Hippocampal formation (tissue), 2 donors: ENCODE measurements around the gene ZNF280C.
"Not testable (repeated sequence)": the region's sequence is repeated elsewhere in the genome, so short reads cannot be mapped to it uniquely, and the experiment has no call there.

Source experiments
- DNase-seq, 2 donors: peaks; one replicate each; lab custom pipeline; 2025; lab: John Stamatoyannopoulos, UW

The ZNF280C gene, protein sequence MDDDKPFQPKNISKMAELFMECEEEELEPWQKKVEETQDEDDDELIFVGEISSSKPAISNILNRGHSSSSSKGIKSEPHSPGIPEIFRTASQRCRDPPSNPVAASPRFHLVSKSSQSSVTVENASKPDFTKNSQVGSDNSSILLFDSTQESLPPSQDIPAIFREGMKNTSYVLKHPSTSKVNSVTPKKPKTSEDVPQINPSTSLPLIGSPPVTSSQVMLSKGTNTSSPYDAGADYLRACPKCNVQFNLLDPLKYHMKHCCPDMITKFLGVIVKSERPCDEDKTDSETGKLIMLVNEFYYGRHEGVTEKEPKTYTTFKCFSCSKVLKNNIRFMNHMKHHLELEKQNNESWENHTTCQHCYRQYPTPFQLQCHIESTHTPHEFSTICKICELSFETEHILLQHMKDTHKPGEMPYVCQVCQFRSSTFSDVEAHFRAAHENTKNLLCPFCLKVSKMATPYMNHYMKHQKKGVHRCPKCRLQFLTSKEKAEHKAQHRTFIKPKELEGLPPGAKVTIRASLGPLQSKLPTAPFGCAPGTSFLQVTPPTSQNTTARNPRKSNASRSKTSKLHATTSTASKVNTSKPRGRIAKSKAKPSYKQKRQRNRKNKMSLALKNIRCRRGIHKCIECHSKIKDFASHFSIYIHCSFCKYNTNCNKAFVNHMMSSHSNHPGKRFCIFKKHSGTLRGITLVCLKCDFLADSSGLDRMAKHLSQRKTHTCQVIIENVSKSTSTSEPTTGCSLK

DNA sequence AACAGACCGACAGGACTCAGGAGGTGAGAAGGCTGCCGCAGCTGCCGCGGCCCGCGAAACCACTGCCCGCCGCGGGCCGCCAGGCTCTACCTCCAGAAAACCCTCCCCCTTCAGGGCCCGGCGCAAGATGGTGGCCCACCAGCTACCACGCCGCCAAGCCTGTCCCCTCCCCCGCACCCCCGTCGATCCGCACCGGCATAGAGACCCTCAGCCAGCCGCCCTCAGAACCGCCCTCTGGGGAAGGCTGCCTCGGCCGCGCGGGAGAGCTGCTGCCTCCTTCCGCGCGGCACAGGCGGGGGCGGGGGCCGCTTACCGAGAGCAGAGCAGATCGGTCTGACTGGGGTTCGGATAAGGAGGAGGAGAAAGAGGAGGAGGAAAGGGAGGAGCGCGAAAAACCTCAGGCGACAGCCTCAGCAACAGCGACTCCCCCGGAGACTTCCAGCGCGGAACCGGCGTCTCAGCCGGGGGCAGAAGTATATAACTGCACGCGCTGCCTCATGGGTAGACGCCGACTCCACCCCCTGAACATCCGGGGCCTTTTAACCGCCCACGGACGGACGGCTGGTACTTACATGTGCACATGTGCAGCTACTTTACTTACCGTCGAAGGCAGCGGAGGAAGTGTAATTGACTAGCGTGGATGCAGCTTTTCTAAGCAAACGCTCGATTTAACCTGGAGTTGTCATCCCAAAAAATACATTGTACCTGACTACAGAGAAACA lies at the start of gene ZNF280C:
ZNF280C (minus strand) TSS at position 451 of the 722 bp plus-strand sequence. CDS start 8,450 bp downstream, outside the sequence.
- peak; percentile 59 to 77 for DNase-seq

DNA sequence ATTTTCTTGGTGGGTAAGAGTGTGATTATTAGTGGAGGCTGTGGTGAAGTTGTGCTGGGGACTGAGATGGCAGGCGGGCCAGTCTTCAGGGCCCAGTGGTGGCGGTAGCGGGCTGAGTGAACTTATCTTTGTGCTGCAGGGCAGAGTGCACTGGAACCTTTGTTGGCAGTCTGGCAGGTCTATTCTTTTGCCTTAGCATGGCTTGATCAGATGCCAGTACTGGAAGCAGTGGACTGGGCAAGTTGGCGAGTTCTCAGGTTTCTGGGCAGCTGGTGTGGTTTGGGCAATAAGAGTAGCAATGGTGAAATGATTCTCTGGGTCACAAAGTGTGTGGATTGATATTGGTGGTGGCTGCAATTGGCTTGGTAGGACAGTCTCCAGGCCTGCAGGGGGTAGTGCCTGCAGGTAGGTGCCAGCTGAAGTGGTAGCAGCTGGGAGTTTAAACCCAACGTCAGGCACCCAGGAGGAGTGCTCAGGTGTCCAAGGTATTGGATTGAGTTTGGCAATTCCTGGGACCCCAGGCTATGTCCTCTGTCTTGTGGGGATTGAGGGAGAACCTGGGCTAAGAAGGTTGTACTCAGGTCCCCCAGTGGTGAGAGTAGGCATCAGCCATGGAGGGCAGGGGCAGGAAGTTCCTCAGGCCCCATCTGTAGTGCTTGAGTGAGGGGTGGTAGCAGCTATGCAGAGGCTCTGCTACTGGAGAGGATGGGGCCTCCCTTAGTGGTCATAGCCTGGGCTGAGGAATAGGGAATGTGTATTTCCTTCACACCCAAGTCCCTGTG lies 36.1 kb upstream of the ZNF280C start:
- DNase-seq = no peak

DNA sequence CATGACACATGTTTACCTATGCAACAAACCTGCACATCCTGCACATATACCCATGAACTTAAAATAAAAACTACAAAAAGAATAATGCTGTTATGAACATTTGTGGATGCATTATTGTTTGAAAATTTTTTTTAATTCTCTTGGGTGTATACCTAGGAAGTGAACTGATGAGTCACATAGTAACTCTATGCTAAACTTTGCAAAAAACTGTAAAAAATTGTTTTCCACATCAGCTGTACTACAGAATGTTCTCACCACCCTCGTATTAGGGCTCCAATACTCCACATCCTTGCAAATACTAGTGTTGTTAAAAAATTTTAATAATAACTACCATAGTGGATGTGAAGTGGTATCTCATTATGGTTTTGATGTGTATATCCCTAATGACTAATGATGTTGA lies 33.3 kb upstream of the ZNF280C start:
- DNase-seq = no peak

DNA sequence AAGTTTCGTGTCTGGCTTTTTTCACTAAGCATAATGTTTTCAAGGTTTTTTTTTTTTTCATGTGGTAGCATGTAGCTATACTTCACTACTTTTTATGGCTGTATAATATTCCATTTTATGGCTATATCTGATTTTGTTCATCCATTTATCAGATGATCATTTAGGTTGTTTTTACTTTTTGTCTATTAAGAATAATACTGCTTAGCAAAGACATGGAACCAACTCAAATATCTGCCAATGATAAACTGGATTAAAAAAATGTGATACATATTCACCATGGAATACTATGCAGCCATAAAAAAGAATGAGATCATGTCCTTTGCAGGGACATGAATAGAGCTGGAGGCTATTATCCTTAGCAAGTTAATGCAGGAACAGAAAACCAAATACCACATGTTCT lies 32.7 kb upstream of the ZNF280C start:
- DNase-seq = no peak

DNA sequence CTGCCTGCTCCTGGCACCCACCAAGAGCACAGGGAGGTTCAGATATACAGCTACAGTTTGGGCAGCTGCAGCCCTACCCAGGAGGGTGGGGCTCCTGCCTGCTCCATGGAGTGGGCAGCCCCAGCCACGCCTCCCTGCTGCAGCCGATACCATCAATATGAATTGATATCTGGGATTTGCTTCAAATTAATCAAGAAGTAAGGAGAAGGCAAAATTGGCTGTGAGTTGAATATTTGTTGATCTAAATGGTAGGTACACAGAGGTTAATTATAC lies 31.2 kb upstream of the ZNF280C start:
- DNase-seq = no peak

DNA sequence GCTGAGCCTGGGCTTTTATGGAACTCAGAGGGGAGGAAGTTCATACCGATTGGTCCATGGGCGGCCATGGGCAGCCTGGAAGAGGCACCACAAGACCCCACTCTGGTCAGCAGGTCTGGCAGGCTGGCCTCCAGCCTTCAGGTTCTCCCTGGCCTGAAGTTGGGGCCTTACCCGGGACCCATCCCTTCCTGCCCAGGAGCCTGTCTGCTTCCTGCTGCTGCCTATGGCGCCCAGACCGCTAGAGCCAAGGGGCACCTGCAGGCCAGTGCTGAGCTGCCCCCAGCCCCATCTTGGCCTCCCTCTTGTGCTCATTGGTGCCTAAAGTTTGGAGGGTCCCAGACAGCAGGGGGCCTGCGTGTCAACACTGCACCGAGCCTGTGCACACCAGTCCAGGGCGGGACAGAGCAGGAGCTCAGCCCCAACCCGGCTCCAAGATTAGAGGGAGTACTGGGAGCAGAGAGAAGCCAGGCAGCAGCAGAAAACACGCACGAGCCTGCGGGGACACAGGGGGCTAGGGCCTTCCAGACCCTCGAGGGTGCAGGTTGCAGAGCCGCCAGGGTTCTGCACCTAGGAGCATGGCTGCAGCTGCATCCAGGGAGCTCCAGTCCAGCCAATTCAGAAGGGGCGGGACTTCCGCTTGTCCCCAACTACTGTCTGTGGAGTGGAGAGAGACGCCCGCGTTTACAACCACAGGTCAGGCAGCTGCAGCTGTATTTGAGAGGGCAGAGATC lies 30.7 kb upstream of the ZNF280C start:
- no peak for DNase-seq

DNA sequence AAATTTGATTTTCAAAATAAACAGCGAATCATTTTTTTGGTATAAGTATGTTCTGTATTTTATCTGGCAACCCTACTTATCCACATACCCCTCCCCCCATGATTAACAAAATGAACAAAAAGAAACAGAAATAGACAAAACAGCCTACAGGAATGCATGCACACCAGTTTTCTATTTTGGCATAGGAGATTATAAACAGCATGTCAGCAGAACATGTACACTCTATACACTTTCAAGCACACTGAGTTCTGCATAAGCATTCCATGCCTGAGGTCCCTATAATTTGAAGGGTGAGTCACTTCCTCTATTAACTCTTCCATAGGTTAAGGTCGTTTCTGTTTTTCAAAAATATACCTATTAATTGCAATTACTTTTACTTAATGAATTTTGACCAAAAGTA lies 28.0 kb upstream of the ZNF280C start:
- DNase-seq = no peak

DNA sequence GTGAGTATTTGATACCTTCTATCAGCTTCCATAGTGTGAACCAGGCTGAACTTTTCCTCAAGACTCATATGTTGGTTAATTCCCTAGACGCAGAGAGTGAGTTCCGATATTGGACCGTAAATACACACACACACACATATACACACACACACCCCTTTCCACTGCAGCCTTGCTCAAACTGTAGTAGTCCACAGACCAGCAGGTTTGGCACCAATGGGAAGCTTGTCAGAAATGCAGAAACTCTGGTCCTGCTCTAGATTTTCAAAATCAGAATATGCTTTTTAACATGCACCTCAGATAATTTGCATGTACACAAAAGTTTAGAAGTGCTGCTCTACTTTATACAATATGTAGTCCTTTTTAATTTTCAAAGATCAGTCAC lies 27.6 kb upstream of the ZNF280C start:
- no peak for DNase-seq

DNA sequence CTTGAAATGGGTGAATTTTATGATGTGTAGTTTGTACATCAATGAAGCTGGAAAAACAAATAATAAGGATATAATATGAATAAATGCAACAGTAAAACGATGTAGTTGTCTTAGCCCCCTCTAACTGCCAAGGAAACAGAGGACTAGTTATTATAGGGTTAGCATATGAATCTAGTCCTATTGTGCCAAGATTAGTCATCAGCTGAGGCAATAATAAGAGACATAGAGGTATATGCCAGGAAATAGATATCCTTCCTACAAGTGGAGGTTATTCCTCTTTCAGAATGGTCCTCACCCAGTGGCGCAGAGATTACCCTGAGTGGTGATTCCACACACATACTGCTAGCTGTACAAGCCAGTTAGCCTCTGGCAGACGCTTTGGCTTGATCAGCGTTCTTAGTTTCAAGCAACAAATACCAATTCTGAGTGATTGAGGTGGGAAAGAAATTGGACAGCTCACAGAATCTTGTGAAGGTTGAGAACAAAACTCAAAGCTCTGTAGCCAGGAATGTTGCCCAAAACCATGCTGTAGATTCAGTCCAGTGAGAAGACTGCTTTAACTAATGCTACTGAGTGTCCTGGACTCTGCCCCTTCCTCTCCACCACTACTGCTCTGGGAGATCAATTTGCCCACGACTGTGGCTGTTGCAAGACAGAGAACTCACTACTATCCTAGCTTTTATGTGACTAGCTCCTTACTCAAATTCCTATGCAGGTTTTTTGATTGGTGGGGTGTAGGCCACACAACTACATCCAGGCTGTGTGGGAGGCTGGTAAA lies 27.0 kb upstream of the ZNF280C start:
- DNase-seq = no peak

DNA sequence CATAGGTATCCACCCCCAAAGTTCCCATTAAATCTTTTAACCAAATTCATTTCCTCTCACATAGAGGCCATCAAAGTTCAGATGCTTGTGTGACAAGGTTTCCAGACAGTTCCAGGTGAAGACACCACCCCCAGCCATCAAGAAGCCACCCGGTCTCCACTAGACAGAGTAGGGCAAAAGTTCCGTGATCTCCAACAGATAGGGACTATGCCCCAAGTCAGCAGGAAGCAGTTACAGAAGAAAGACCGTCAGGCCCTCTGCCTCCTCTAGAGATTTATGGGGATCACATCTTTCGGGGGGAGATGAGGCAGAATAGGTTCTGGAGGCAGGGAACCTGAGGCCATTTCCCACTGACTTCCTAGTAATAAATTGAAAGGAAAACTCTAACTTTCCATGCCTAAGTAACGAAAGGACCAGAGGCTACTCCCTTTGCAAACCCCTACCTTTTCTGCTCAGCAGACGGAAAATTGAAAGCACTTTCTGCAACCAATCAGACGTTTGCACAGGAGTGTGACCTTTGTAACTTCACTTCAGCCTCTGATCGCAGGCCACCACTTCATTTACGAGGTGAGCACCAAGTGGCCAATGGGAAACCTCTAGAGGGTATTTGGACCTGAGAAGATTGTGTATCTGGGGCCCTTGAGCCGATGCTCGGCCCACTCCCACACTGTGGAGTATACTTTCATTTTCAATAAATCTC lies 18.5 kb upstream of the ZNF280C start:
- DNase-seq = no peak

DNA sequence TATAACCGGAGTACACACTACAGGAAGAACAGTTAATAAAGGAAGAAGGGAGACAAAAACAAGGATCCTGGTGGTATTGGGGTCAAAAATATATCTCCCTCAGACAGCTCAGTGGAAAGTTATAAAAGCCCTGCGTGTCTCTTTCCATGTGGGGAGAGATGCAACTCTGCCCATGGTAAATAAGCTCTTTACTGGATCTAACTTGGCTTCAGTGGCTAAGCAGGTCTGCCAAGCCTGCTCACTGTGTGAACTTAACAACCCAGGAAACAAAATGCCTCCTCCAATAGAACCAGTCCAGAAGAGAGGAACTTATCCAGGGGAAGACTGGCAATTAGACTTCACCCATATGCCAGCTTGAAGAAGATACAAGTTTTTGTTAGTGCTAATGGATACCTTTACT lies 17.0 kb upstream of the ZNF280C start:
- no peak for DNase-seq

DNA sequence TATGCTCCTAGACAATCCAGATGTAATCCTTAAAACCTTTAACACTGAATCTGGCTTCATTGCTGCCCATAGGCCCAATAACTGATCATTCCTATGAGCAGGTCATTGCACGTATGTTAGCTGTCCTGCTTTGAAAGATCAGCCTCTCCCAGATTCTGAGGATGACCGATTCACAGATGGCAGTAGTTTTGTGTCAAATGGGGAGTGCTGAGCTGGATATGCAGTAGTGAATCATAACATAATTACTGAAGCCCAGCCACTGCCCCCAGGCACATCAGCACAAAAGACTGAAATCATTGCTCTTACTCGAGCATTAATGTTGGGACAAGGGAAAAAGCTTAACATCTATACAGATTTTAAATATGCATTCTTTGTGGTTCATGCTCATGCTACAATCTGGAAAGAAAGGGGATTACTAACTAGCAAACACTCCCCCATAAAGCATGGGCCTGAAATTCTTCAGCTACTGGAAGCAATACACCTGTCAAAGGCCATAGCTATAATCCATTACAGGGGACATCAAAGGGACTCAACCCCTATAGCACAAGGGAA lies 16.4 kb upstream of the ZNF280C start:
- no peak for DNase-seq

DNA sequence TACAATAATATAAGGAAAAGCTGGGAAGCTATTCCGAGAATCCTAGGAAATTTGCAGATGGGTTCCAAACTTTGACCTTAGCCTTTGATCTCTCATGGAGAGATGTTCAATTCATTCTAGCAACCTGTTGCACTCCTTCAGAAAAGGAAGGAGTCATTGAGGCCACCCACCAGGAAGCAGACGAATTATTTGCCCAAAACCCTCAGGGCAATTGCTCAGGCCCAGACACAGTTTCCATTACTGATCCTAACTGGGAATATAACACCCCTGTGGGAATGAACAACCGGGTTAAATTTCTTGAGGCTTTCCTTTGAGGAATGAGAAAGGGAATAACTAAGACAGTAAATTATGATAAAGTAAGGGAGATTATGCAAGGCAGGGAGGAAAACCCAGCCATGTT lies 13.5 kb upstream of the ZNF280C start:
- no peak for DNase-seq

DNA sequence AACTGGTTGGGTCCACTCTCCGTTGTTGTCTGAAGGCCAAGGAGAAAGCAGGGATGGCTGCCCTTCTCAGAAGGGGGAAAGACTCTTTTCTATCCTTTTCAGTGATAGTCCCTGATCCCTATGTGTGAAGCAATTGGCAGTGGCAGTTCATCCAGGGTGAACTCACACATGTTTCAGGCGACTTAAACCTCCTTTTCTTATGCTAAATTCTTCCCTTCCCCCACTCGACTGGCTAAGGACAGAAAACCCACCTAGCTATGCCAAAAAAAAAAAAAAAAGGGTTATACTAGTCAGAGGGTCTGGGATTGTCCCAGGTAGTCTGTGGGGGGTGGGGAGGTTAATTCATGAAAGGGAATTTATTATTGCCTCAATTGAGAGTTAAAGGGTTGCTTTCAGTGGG lies 12.2 kb upstream of the ZNF280C start:
- DNase-seq = no peak

DNA sequence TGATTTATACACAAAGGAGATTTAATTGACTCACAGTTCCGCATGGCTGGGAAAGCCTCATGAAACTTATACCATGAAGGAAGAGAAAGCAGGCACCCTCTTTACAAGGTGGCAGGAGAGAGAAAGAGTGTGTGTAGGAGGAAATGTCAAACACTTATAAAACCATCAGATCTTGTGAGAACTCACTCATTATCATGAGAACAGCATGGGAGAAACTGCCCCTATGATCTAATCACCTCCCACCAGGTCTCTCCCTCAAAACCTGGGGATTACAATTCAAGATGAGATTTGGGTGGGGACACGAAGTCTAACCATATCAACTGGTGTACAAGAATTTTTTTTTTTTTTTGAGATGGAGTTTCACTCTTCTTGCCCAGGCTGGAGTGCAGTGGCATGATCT lies 3.6 kb upstream of the ZNF280C start:
- DNase-seq = not testable (repeated sequence)

DNA sequence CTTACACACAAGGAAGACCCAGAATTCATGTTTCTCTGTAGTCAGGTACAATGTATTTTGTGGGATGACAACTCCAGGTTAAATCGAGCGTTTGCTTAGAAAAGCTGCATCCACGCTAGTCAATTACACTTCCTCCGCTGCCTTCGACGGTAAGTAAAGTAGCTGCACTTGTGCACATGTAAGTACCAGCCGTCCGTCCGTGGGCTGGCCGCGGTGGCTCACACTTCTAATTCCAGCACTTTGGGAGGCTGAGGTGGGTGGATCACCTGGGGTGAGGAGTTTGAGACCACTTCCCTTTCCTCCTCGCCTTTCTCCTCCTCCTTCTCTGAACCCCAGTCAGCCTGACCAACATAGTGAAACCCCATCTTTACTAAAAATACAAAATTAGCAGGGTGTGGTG lies 692 bp upstream of the ZNF280C start:
- DNase-seq = not testable (repeated sequence)

DNA sequence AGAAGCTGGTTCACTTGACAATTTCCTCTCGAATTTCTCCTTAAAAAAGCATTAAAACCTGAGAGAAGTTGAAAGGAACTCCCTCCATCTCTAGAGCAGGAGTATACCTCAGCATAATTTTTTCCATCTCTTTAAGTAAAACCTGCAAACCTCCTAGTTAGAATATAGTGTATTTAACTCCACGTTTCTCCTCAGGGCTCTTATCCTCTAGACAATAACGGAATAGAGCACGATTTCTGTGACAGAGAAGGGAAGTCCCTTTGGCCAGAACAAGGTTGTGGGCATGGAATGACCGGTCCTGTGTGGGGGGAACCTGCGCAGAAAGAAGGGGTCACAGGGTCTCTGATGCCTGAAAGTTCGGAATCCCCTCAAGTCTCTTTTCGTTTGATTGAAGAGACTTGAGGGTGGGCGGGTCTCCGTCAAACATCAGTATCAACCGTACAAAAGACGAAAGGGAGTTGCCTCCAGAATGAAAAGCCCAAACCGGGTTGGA lies 697 bp downstream of the ZNF280C start:
- peak in 1 of 2 donors; percentile 1 for DNase-seq

DNA sequence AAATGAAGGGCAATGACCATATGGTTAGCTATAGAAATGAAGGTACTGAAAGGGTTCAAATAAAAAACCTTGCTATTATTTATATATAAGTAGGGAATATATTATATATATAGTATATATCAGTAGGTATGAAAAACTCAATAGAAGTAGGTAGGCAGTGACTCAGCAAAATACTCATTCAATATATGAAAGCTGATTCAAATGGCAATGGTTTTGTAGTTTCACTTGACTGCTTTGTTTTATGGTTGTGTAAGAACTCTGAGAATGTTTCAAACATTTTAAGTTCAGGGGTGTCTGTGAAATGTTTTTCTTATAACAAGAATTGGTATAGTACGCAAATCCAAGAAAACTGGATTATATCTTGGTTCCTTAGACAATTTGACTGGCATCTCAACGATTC lies 4.1 kb downstream of the ZNF280C start:
- no peak for DNase-seq

DNA sequence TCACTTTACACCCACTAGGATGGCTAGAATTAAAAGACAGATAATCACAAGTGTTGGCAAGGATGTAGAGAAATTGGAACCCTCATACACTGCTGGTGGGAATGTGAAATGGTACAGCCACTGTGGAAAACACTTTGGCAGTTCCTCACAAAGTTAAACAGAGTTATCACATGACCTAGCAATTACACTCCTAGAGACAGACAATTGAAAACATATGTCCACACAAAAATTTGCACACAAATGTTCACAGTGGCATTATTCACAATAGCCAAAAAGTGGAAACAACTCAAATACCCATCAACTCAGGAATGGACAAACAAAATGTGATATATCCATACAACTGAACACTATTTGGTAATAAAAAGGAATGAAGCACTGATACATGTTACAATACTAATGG lies 5.7 kb downstream of the ZNF280C start:
- no peak for DNase-seq

DNA sequence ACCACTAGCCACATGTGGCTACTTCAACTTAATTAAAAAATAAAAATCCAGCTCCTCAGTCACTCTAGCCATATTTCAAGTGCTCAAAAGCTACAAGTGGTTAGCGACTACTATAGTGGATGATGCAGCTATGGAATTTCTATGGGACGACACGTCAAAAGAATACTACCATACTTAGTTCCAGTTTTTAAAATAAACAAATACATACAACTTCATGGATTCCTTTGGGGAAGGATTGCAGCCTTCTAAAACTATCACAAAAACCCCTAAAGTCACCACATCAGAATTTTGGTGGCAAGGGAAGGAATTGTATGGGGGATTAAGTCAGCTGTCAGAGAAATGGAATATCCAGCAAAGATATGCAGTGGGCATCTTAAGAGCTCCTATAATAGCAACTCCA lies 6.5 kb downstream of the ZNF280C start:
- no peak for DNase-seq
